ENCODE measurements around the gene FBXL14.
A peak's percentile ranks its signal among the peaks of the same experiment; 100 is the strongest.

Gene FBXL14

DNA sequence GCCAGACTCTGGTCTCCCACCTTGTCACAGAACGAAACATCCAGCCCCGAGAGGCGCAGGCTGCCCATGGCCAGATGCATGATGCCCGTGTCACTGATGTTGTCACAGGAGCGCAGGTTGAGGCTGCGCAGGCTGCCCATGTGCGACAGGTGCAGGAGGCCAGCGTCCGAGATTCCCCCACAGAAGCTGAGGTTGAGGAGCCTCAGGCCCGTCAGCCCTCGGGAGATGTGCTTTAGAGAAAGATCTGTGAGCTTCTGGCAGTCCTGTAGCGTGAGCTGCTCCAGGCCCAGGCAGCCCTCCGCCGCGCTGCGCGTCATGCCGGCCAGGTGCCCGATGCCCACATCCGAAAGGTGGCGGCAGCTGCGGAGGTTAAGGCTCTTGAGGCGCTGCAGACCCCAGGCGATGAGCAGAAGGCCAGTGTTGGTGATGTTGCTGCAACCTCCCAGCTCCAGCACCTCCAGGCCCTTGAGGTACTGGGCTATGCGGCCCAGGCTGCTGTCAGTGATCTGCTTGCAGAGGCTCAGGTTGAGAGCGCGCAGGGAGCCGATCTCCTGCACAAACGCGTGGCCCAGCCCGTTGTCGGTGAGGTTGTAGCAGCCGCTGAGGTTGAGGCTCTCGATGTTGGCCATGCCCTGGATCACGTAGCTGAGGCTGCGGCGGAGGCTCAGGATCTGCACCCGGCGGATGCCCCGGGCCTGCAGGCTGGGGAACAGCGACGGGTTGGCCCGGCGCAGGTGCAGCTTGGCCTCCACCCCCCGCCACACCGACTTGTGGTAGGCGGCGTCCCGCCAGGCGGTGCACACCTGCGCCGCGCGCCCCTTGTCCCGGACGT is 991 bp downstream of the FBXL14 start:
- DNase-seq (ENCODE audit: low read depth in 2 of 2) = no peak

GRCh38 chr12:1592444-1593173 is 1.8 kb downstream of the FBXL14 start:
- DNase-seq (ENCODE audit: low read depth in 2 of 2) = no peak

GRCh38 chr12:1591543-1591942 is 2.8 kb downstream of the FBXL14 start:
- no peak for DNase-seq (ENCODE audit: low read depth in 2 of 2)

- DNase-seq (ENCODE audit: low read depth in 2 of 2) = no peak
Measured at GRCh38 chr12:1591034-1591433, 3.3 kb downstream of the FBXL14 start.

DNA sequence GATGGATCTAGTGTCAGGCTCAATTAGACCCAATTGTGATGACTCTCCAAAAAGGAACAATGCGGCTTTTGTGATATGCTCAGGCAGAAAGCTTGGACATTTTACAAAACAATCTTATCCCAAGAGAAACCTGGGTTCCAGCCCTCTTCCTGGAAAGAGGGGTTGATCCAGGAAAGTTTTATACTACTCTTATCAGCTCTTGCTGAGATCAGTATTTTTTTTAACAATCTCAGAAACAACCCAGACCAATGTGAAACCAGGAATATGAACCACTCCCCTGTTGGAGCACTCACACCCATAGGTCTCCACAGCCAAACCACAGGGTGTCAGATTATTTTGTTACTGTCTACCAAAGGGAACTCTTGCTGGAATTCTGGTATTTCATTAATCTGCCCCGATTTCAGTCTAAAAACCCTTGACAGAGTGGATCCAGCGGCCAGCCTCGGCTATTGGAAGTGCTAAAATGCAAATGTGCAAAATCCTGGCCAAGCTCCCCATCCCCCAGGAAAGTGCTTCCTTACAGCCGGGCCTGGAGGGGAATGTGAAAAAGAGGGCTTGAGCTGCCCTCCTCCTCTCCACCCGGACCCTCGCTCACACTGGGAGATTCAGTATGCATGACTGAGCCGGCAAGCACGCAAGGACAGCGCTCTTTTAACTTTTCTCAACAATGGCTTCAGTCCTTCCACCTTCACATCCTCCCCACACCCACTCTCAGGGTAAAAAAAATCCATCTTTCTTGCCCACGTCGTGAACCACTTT is 4.0 kb downstream of the FBXL14 start:
- DNase-seq (ENCODE audit: low read depth in 2 of 2) = no peak

DNA sequence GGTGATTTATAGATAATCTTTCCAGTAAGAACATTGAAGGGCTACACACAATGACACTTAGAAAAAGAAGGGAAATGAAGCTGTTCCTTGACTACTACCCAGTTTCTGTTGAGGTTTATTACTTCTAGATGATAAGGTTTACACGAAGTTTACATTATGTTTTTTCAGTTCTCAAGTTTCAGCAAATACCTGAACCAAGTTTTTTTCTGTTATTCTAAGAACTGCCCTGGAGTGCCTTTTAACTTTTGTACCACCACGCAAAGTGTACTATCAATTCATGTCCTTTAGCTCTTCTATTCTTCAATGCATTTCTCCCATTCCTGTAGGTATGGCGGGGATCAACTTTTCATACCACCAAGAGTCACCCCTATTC is 5.8 kb downstream of the FBXL14 start:
- no peak for DNase-seq (ENCODE audit: low read depth in 2 of 2)

DNA sequence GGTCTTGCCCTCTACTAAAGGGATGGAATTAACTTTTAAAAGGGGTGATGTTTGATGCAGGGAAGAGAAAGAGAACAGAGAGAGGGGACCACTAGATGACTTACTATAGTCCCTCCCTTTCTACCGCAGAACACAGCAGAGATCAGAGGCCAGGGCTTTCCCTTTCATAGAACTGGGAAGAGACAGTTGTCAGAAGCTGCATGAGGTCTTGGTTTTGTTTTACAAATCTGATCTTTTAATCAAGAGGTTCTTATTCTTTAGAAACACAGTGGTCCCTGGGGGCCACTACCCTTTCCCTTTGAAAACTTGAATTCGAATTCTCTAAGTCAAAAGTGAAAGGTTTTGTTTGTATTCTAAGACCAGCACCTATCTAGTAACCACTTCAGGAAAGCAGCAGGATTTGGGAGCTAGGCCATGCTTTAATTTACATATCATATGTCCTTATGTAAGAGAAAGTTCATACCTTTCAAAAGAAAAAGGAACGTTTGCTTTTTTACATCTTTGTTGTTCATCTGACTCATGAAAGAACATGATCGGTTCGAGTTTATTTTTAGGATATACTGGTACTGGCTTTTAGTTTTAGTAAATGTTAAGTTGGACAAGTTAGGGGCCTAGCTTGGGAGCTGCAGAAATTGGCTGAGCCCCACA is 6.3 kb downstream of the FBXL14 start:
- no peak for DNase-seq (ENCODE audit: low read depth in 2 of 2)

DNA sequence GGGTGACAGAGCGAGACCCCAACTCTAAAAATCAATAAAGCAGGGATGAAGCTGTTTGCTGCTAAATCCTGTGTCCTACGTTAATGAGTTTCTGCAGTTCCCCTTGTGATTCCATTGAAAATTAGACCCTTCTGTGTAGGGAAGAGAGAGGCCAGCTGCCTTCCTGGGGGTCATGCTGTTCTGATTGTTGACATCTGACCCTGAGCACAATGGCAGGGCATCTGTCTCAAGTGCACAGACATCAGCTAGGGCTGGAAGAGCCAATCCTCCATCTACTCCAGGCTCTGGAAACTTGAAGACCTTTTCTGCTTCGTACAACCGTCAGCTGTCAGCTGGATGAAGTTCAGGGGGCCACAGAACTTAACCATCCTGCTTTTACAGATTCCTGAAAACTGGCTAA is 10.1 kb downstream of the FBXL14 start:
- no peak for DNase-seq (ENCODE audit: low read depth in 2 of 2)

- DNase-seq (ENCODE audit: low read depth in 2 of 2) = peak; percentile 70 to 71
Measured at GRCh38 chr12:1583421-1584078, 10.8 kb downstream of the FBXL14 start.

DNA sequence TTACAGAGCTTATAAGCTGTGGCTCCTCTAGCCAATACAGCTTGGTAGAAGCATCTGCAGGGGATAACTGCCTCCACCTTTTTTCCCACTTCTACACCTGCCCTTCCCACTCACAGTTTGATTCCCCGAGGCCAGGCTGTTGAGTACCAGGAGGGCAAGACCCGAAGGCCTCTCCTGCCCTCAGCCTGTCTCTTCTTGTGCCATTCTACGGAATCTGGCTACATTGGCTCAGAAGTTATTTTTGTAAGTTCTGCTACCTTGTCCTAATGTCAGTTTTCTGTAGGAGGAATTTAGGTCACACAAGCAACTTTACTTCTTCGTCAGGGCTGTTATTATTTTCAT is 11.7 kb downstream of the FBXL14 start:
- DNase-seq (ENCODE audit: low read depth in 2 of 2) = no peak

DNA sequence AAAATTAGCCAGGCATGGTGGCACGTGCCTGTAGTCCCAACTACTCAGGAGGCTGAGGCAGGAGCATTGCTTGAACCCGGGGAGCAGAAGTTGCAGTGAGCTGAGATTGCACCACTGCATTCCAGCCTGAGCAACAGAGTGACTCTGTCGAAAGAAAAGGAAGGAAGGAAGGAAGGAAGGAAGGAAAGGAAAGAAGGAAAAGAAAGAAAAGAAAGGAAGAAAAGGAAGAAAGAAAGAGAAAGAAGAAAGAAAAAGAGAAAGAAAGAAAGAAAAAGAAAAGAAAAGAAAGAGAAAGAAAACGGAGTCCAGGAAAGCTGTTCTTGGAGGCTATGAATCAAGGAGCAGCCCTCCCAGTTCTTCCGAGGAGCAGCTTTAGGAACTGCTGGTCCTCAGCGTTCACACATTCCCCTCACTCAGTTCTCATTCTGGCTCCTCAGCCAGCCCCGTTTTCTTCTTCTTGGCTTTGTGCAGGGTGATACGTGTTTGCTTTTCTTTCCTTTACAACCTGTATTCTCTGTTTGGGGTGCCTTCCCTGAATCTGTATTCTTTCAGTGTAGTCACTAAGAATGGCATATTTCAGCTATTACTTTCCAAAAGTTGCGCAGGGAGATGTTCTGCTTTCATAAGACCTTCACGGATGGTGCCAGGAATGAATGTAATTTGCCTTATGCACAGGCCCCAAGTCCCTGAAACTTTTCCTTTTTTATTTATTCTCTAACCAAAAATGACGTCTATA is 12.2 kb downstream of the FBXL14 start:
- DNase-seq (ENCODE audit: low read depth in 2 of 2) = no peak

DNA sequence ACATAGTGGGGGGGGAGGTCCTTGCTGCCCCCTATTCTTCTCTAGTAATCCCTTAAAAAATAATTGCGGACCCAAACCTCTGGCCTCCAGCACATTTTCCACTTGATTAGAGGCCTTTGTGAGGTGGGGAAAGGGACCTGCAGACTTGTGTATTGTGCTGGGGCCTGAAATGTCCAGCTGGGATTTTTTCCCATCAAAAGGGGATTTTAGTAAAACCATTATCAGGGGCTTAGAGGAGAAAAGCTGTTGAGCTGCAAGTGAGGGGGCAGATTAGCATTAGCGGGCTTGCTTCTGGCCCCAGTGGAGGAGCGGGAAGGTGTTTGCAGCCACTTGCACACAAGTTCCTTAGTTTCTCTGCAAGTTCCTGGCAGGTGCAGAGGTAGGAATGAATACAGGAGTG is 13.9 kb downstream of the FBXL14 start:
- no peak for DNase-seq (ENCODE audit: low read depth in 2 of 2)

- DNase-seq (ENCODE audit: low read depth in 2 of 2) = peak in 1 of 2 experiments; percentile 64
Measured at GRCh38 chr12:1579651-1580435, 14.5 kb downstream of the FBXL14 start.

GRCh38 chr12:1576410-1577241 is 17.8 kb downstream of the FBXL14 start:
- peak; percentile 80 to 84 for DNase-seq (ENCODE audit: low read depth in 2 of 2)

DNA sequence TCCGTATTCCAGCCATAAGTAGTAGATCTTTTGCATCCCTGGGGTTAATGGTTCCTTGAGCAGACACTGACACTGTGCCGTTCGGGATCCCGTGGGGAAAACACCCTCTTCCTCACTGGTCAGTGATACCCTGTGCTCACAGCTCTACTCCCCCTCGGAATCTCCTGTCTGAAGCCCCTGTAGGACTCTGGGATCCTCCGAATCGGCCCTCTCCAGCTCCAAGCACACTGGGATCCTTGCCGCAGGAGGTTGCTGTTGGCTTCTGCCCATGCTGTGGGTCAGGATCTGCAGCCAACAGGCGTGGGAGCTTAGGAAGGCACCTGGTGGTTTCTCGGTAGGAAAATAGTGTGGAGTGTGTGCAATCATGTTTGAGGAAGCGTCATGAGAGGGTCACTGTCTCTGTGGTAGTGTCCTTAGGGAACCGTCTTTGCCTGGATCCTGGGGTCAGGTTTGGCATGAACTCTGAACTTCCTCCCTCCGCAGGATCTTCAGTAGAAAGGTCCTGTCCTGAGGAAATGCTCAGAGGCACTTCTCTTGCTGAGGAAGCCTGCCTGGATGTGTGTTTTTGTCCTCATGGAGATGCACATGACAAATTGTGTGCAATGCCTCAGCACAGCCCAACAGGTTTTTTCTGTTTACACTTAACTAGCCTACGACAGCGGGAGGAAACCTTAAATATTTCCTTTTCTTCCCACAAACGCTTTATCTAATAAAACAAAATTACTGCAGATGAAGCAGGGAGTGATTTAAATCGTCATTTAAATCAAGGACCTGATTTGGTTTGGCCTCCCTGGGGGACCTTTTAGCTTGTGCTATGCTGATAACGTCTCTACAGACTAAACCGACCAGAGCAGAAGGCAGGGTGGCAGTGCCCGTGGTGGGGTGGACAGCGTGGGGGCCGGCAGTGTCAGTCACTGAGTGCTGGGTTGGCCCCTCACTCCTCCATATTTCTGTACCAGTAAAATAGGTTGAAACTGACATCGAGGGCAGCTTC is 18.7 kb downstream of the FBXL14 start:
- no peak for DNase-seq (ENCODE audit: low read depth in 2 of 2)

GRCh38 chr12:1574865-1575259 is 19.5 kb downstream of the FBXL14 start:
- DNase-seq (ENCODE audit: low read depth in 2 of 2) = no peak

DNA sequence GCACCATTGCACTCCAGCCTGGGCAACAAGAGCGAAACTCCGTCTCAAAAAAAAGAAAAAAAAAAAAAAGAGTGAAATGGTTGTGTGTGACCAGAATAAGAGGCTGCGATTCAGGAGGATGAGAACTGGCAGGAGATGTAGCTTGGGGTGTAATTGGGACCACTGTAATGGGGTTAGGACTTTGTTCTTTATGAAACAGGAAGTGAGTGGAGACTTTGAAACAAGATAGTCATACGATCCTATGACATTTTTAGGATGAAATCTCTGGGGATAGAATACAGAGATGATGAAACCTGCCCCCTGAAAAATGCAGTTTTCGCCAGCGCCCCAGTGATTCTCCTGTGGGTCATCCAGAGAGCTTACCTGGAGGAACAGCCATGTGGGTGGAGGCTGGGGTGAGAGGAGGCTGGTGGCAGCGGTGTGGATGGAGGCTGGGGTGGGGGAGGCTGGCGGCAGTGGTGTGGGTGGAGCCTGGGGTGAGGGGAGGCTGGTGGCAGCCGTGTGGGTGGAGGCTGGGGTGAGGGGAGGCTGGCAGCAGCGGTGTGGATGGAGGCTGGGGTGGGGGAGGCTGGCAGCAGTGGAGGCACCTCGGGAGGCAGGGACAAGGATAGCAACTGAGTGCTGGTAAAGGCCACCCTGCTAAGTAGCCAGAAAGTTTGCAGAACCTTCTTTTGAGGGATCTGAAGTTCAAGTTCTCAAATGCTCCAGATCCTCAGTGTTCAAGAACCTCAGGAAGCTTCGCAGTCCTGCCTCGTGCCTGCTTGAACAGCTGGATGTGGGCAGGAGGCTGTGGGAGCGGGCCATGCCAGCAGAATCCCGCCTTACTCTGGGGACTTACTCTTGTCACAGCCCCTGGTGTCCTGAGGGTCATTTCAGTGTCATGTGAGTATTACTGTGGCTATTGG is 20.2 kb downstream of the FBXL14 start:
- no peak for DNase-seq (ENCODE audit: low read depth in 2 of 2)
